Hematopoietic multipotent progenitor cell treated with erythropoietin and hydrocortisone succinate and interleukin-3 and kit ligand, for 15 days (in vitro differentiated cells): ENCODE measurements around the gene FGF11.
"Not testable (repeated sequence)": the region's sequence is repeated elsewhere in the genome, so short reads cannot be mapped to it uniquely, and the experiment has no call there.

ENCODE experiments used
- DNase-seq: peaks from one replicate; pipeline ENCODE4 v3.0.0-alpha.2; 2015; ENCODE audit warnings: low spot score

The FGF11 gene

DNA sequence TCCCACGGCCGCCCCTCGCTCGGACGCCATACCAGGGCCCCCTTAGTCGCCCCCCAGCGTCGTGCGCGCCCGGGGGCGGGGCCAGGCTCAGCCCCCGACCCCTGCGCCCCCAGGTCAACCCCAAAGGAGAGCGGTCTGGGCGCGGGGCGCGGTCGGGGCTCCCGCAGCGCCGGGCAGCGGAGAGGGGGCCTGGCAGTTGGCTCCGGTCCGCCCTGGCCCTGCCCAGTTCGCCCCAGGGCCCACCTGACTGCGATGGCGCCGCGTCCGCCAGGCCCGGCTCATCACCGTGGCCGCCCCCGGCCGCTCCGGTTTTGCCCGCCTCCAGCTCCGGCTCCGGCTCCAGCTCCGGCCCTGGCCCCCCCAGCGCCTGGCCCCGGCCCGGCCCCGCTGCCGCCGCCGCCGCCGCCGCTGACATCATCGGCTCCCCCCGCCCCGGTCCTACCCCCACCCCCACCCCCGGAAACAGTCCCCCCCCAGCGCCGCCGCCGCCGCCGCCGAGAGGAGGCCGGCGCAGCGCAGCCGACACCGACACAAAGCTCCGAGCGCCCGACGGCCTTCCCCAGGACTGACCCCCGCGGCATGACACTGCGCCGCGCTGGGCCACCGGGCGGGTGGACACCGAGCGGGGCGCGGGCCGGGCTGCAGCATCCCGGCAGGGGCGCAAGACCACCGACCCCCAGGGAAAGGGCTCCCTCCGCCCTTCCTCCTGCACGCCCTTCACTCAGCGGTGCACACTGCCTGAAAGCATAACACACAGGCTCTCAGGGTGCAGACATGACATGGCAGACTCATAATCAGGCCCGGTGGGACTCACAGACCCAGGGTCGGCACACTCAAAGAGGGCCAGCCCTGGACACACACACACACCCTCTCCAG is 40.1 kb downstream of the FGF11 start, which contains the start of gene ZBTB4:
TSS of gene ZBTB4 (minus strand) at position 419 of the 876 bp plus-strand sequence. CDS start 12,830 bp downstream, outside the sequence.
- DNase-seq, result peak; percentile 41

DNA sequence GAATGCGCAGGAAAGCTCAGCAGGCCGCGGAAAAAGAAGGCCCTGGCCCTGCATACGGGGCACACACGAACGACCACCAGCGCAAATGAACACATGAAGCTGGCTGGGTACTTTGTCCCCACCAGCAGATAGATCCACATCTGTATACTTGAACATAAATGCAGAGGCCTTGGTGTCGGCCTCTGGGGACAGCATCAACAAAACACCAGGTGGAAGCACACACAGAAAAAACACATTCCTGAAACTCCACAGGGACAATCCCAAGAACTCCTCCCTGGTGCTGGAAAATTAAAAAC is 40.7 kb downstream of the FGF11 start:
- no peak for DNase-seq

DNA sequence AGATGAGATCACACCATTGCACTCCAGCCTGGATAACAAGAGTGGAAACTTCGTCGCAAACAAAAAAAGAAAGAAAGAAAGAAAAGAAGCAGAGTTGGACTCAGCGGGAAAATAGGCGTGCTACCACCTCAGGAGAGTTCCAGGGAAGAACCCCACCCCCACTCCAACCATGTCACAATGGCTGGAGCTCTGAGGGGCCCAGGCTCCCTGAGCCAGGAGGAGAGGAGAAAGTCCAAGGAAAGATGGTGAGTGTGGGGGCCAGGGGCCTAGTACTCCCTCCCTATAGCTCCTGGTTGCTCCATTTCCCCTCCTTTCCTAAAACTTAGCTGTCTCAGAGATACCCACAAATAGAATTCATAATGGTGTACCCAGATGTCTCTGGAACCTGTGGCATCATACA is 42.0 kb downstream of the FGF11 start, which contains the start of gene SLC35G6:
TSS of gene SLC35G6 (plus strand) at position 172 of the 400 bp plus-strand sequence. CDS start at position 243, 71 bp downstream.
- not testable (repeated sequence) for DNase-seq

DNA sequence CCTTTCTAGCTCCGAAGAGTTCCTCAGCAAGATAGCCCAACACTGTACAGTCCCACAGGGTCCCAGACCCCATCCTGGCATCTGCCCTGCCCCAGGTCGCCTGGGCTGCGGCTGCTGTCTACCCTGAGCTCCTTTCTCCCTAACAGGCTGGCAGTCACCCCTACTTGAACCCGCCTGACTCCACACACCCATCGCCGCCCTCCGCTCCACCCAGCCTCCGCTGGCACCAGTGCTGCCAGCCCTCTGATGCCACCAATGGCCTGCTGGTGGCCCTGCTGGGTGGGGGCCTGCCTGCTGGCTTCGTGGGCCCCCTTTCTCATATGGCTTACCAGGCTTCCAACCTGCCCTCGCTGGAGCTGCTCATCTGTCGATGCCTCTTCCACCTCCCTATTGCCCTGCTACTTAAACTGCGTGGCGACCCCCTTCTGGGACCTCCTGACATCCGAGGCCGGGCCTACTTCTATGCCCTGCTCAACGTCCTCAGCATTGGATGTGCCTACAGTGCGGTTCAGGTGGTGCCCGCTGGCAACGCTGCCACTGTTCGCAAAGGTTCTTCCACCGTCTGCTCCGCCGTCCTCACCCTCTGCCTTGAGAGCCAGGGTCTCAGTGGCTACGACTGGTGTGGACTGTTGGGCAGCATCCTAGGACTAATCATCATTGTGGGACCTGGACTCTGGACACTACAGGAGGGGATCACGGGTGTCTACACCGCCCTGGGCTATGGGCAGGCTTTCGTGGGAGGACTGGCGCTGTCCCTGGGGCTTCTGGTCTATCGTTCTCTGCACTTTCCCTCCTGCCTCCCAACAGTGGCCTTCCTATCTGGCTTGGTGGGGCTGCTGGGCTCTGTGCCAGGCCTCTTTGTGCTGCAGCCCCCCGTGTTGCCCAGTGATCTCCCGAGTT is 42.8 kb downstream of the FGF11 start:
- DNase-seq, result peak; percentile 57

DNA sequence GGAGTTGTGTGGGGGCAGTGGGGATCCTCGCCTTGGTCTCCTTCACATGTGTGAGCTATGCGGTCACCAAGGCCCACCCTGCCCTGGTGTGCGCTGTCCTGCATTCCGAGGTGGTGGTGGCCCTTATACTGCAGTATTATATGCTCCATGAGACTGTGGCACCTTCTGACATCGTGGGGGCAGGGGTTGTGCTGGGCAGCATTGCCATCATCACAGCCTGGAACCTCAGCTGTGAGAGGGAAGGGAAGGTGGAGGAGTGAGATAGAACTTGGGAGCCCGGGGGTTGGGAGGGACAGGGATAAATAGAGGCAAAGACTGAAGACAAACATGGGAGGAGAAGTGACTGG is 43.4 kb downstream of the FGF11 start:
- DNase-seq, result not testable (repeated sequence)

DNA sequence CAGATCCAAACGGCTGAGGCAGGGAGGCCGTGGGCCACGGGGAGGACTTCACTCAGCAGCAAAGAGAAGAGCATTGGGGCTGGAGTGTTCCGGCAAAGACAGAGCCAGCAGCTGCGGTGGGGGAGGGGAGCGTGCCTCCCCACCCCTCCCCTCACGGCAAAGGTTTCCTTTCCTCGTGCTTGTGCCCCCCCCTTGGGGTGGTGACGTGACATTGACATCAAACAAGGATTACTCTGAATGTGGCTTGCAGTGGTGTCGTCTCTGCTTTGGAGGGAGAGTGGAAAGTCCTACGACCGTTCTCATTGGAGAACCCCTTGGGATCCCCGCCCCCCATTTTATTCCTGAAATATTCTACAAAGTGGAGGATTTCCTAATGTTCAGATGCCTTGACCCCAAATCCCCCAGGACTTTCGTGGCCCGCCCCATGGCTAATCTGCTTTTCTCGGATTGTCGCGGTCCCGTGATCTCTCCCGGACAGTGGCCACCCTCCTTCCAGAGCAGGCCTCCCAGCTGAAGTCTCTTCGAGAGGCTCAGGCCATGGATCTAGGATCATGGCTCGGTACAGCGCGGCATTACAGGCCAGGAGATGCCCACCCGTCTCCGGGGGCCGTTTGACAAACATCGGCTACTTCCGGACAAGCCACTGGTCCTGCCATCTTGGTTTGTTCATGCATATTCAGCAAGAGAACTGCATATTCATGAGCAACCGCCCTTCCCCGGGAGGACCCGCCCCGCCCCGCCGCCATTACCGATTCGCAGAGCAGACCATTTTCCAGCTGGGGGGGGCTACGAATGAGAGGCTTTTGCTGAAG is 44.1 kb downstream of the FGF11 start:
- peak; percentile 93 for DNase-seq

DNA sequence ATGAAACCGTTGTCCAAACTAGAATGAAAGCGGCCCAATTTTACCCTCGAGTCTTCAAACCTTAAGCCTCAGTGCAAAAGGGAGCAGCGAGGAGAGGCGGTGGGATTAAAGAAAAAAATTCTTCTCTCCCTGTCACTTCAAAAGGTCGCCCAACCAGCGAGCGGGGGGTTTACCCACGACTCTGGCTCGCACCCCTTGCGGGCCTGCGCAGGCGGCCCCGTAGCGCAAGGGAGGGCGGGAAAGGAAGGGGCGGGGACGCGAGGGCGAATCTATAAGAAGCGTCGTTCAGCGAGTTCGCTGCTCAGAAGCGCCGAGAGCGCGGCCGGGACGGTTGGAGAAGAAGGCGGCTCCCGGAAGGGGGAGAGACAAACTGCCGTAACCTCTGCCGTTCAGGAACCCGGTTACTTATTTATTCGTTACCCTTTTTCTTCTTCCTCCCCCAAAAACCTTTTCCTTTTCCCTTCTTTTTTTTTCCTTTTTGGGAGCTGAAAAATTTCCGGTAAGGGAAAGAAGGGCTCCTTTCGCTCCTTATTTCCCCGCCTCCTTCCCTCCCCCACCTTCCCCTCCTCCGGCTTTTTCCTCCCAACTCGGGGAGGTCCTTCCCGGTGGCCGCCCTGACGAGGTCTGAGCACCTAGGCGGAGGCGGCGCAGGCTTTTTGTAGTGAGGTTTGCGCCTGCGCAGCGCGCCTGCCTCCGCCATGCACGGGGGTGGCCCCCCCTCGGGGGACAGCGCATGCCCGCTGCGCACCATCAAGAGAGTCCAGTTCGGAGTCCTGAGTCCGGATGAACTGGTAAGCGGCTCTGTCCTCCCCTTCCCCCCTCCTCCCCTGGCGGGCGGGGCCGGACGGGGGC is 45.0 kb downstream of the FGF11 start, which contains the start of gene POLR2A:
TSS of gene POLR2A (plus strand) at position 300 of the 852 bp plus-strand sequence.
- peak; percentile 97 for DNase-seq

DNA sequence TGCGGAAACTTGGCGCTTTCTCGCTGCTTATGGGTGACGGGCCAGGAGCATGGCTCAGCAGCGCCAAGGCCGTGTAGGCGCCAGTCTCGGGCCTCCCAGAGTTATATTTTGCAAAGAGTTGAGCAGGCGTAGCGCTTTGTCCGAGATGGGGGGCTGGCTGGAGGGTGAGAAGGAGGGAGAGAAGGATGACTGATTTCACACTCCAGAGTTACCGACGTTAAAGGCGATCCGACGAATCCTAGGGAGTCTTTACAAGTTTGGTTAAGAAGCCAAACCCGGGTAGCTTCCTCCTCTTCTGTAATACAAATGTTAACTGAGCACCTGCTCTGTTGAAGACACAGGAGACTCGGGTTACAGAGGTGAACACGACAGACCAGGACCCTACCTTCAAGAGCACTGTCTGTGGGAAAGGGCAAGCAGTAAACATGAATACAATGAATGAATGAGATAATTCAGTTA is 45.6 kb downstream of the FGF11 start:
- DNase-seq, result no peak

DNA sequence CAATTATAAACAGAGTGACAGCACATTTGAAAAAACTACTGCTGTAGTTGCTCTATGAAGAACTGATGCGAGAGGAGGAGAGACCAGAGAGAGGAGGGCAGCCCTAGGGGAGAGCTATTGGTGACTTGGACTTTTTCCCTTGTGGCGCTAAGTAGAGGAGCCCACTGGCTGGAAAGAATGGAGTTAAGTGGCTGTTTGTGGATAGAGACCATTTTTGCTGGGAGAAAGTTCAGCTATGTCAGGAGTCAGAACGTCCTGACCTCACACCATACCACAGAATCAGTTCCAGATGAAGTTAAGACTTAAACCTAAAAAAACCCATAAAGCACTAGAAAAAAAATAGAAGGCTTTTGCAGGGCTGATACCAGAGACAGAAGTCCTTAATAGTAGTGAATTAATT is 46.9 kb downstream of the FGF11 start:
- no peak for DNase-seq

DNA sequence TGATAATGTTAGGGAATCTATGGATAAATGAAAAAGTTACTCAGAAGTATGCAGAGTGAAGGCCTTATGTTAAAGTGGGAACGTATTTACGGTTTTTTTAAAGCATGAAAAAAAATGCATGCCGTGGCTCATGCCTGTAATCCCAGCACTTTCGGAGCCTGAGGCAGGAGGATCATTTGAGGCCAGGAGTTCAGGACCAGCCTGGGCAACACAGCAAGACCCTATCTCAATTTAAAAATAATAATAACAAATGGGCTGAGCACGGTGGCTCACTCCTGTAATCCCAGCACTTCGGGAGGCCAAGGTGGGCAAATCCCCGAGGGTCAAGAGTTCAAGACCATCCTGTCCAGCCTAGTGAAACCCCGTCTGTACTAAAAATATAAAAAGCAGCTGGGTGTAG is 50.8 kb downstream of the FGF11 start:
- DNase-seq, result no peak

DNA sequence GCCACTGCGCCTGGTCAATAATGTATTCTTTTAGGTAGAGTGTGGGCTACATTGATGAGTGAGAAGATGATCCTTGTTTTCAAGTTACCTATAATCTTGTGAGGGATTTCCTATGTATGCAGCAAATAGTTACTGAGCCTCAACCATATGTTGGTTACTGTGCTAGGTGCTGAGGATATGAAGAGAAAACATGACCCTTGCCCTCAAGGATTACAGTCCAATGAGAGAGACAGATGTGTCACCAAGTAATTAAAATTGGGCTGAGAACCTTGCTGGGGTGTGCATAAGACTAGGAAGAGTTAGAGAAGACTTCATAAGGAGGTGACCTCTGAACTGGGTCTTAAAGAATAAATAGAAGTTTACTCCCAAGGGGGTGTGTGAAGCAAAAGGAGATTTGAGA is 52.3 kb downstream of the FGF11 start:
- DNase-seq, result no peak

DNA sequence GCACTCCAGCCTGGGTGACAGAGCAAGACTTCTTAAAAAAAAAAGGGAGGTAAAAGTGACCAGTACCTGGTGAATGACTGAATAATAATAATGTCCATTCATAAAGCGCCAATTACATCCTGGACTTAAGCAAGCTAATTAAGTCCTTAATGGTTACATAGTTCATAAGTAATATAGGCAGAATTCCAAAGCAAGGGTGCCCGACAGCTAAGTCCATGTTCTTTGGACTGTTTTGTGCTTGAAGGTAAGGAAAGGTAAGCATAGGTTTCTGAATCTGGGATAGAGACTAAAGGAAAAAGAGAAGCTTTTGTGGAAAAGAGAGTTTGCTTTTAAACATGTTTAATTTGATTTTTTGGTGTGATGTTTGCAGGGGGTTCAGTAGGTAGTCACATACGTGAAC is 54.6 kb downstream of the FGF11 start:
- no peak for DNase-seq
